SK-N-SH (cell line): ENCODE results near the gene TSPAN16. TPM values are rescaled to one million over a fixed set of nuclear protein-coding genes. Genes with fewer than 3 reads are reported as not detected.

Source experiments
- CTCF ChIA-PET: fragments of 300-600, 350-600 bp; formaldehyde crosslinking; extraction: SDS; loops from one replicate; lab custom pipeline; 2021; lab: Yijun Ruan, JAX
- POLR2A ChIA-PET: fragments of 350-600 bp; sonication (Branson Sonifier 250); formaldehyde crosslinking; extraction: SDS; loops from one replicate; lab custom pipeline; 2020; ENCODE audit warnings: antibody characterized with exemption, inconsistent platforms; lab: Yijun Ruan, JAX
- DNase-seq: peaks from one replicate; pipeline ENCODE4 v3.0.0; 2012
- H2AFZ ChIP-seq: fragments of 200-600 bp; sonication (generic); 2 replicates; pipeline ENCODE4 v1.8.1; 2016; ENCODE audit warnings: antibody characterized with exemption, mild to moderate bottlenecking, low read depth
- H3F3A ChIP-seq: fragments of 200-600 bp; sonication (generic); replicated peaks from 2 replicates; pipeline ENCODE3; 2016; ENCODE audit warnings: antibody characterized with exemption, mild to moderate bottlenecking; ENCODE audit not compliant: insufficient read depth
- H3K27ac ChIP-seq, 2 experiments: fragments of 200-500 bp in 1 of 2; fragments of 200-600 bp in 1 of 2; sonication (Bioruptor generic) in 1 of 2; sonication (generic), shearing (Covaris generic) in 1 of 2; 2 replicates each; pipeline versions ENCODE4 v1.5.1 to v1.6.1; 2014 to 2016; ENCODE audit warnings: low read depth in 2 of 2, inconsistent platforms in 1 of 2, low read length in 1 of 2, mild to moderate bottlenecking in 1 of 2, mixed read lengths in 1 of 2
- H3K27me3 ChIP-seq: fragments of 200-600 bp; sonication (generic), shearing (Covaris generic); 2 replicates; pipeline ENCODE4 v1.6.1; 2016; ENCODE audit warnings: mixed run types; ENCODE audit not compliant: insufficient read depth
- H3K36me3 ChIP-seq, 2 experiments: fragments of 200-500 bp in 1 of 2; fragments of 200-600 bp in 1 of 2; sonication (Bioruptor generic) in 1 of 2; sonication (generic) in 1 of 2; replicated peaks in 1 of 2; 2 replicates each; pipeline versions ENCODE3 to v1.5.1; 2014 to 2016; ENCODE audit warnings: low read length in 1 of 2, mild to moderate bottlenecking in 1 of 2; ENCODE audit not compliant: insufficient read depth in 2 of 2, control insufficient read depth in 1 of 2
- H3K4me1 ChIP-seq, 2 experiments: fragments of 200-500 bp in 1 of 2; fragments of 200-600 bp in 1 of 2; sonication (Bioruptor generic) in 1 of 2; sonication (generic), shearing (Covaris generic) in 1 of 2; 2 replicates each; pipeline versions ENCODE4 v1.5.1 to v1.6.1; 2014 to 2016; ENCODE audit warnings: low read depth in 1 of 2, low read length in 1 of 2, mixed run types in 1 of 2; ENCODE audit not compliant: insufficient read depth in 2 of 2, control insufficient read depth in 1 of 2
- H3K4me2 ChIP-seq: fragments of 200-600 bp; sonication (generic), shearing (Covaris generic); 2 replicates; pipeline ENCODE4 v1.6.1; 2017; ENCODE audit warnings: mixed run types
- H3K4me3 ChIP-seq, 2 experiments: fragments of 200-500 bp in 1 of 2; fragments of 200-600 bp in 1 of 2; sonication (Bioruptor generic) in 1 of 2; sonication (generic), shearing (Covaris generic) in 1 of 2; 2 replicates each; pipeline versions ENCODE4 v1.5.1 to v1.8.1; 2014 to 2016; ENCODE audit warnings: low read depth in 2 of 2, inconsistent platforms in 1 of 2, low read length in 1 of 2, mild to moderate bottlenecking in 1 of 2, mixed read lengths in 1 of 2, moderate library complexity in 1 of 2
- H3K79me2 ChIP-seq: fragments of 200-600 bp; sonication (generic); 2 replicates; pipeline ENCODE4 v1.8.1; 2017; ENCODE audit warnings: mild to moderate bottlenecking; ENCODE audit not compliant: insufficient read depth
- H3K9ac ChIP-seq: fragments of 200-600 bp; sonication (generic); 2 replicates; pipeline ENCODE4 v1.6.1; 2017; ENCODE audit warnings: mixed run types
- H3K9me2 ChIP-seq: fragments of 200-600 bp; sonication (generic); 2 replicates; pipeline ENCODE4 v1.6.1; 2017; ENCODE audit warnings: mixed run types
- H3K9me3 ChIP-seq: fragments of 200-600 bp; sonication (generic); 2 replicates; pipeline ENCODE4 v1.6.1; 2017; ENCODE audit warnings: mixed run types, mild to moderate bottlenecking, moderate library complexity
- H4K20me1 ChIP-seq: fragments of 200-600 bp; sonication (generic); 2 replicates; pipeline ENCODE4 v1.6.1; 2017; ENCODE audit warnings: mild to moderate bottlenecking, mixed run types; ENCODE audit not compliant: insufficient read depth
- ELF1 ChIP-seq: IDR thresholded peaks from 2 replicates; pipeline ENCODE4 v1.4.0; 2012
- EP300 ChIP-seq, 2 experiments: IDR thresholded peaks; 2 replicates each; pipeline versions ENCODE4 v1.4.0 to v1.6.1; 2012; ENCODE audit warnings: borderline replicate concordance in 1 of 2, low read depth in 1 of 2, low read length in 1 of 2
- EZH2phosphoT487 ChIP-seq: fragments of 200-600 bp; sonication (generic); IDR thresholded peaks from 2 replicates; pipeline ENCODE4 v1.6.1; 2017; ENCODE audit warnings: low read depth, mixed run types, mild to moderate bottlenecking, antibody characterized with exemption, moderate library complexity, borderline replicate concordance
- FOSL2 ChIP-seq: IDR thresholded peaks from 2 replicates; pipeline ENCODE4 v1.4.0; 2012; ENCODE audit warnings: low read depth, mild to moderate bottlenecking, moderate library complexity, borderline replicate concordance
- RAD21 ChIP-seq: IDR thresholded peaks from 2 replicates; pipeline ENCODE4 v1.6.1; 2012; ENCODE audit warnings: mild to moderate bottlenecking, low read length
- SIN3A ChIP-seq: IDR thresholded peaks from 2 replicates; pipeline ENCODE4 v1.6.1; 2012; ENCODE audit warnings: low read depth, mild to moderate bottlenecking, low read length, moderate library complexity, borderline replicate concordance
- SMC3 ChIP-seq: IDR thresholded peaks from 2 replicates; pipeline ENCODE4 v1.6.1; 2012; ENCODE audit warnings: low read depth, low read length, improper control_type of control experiment
- TAF1 ChIP-seq: IDR thresholded peaks from 2 replicates; pipeline ENCODE4 v1.6.1; 2012; ENCODE audit warnings: low read depth, mild to moderate bottlenecking, low read length, moderate library complexity, borderline replicate concordance
- TCF12 ChIP-seq: IDR thresholded peaks from 2 replicates; pipeline ENCODE4 v1.4.0; 2012
- TEAD4 ChIP-seq: IDR thresholded peaks from 2 replicates; pipeline ENCODE4 v1.4.0; 2012; ENCODE audit warnings: mild to moderate bottlenecking, borderline replicate concordance; ENCODE audit not compliant: insufficient read depth
- USF1 ChIP-seq: IDR thresholded peaks from 2 replicates; pipeline ENCODE4 v1.4.0; 2012; ENCODE audit warnings: low read depth, borderline replicate concordance
- USF2 ChIP-seq: fragments of 150-350 bp; IDR thresholded peaks from 2 replicates; pipeline ENCODE4 v1.6.1; 2017; ENCODE audit warnings: antibody characterized with exemption, low read length, low read depth, borderline replicate concordance
- WGBS: methylation state at CpG from one replicate; pipeline ENCODE4 v1.1.6; 2017; ENCODE audit warnings: low lambda C conversion rate; 5-methylcytosine and 5-hydroxymethylcytosine counted together
- polyA plus RNA-seq, 3 experiments: library from polyadenylated mRNA; depleted of rRNA; stranded (reverse); fragments of >200 nt; gene quantifications; 2 replicates each; pipeline ENCODE4 v1.2.3, GENCODE V29; 2012
- TF ChIP-seq, protein P1 (sequence below): IDR thresholded peaks from 2 replicates; pipeline ENCODE4 v1.4.0; 2012; ENCODE audit warnings: low read depth
- TF ChIP-seq, protein P2 (sequence below): IDR thresholded peaks from 2 replicates; pipeline ENCODE4 v1.6.1; 2012; ENCODE audit warnings: mild to moderate bottlenecking, low read depth, low read length, moderate library complexity

Gene TSPAN16
- polyA plus RNA-seq, 1 of the 3 experiments (the other 2 are of a cell fraction), result not detected

- no peaks in the 10 kb centered on the region for H3K79me2 ChIP-seq
- no peak for DNase-seq
- ChIA-PET CTCF (interaction anchor here (0.6 to 1.6 kb wide), 6 partner anchors 10 to 404 kb away, joined by 3 to 8 read pairs (median 3); partner anchors contain the start of gene DOCK6), POLR2A (no interaction called here)
- H3K4me3 ChIP-seq, result no peak overlapping the region
- no peak overlapping the region for H3K27ac ChIP-seq
- H3K9me2 ChIP-seq, result no peaks in the 10 kb centered on the region
- H2AFZ ChIP-seq, result no peak overlapping the region
- no peaks in the 10 kb centered on the region; the same call in 1 of the 2 replicates for H3K27me3 ChIP-seq
- no peaks in the 10 kb centered on the region for H3K4me1 ChIP-seq
- H3K36me3 ChIP-seq, result no peaks in the 10 kb centered on the region
- no peak for TF ChIP-seq TAF1
- TF ChIP-seq RAD21, result no peak
- no peak for TF ChIP-seq TEAD4
- TF ChIP-seq, protein P1, sequence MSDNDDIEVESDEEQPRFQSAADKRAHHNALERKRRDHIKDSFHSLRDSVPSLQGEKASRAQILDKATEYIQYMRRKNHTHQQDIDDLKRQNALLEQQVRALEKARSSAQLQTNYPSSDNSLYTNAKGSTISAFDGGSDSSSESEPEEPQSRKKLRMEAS, result no peak
- no peak for TF ChIP-seq TCF12
- TF ChIP-seq USF1, result no peak
- TF ChIP-seq ELF1, result no peak
- TF ChIP-seq SMC3, result no peak
- H3K4me2 ChIP-seq, result no peak overlapping the region
- 75% methylated on average over 4 of the region's 4 CpGs for WGBS
- no peaks in the 10 kb centered on the region for H3K9me3 ChIP-seq
- H4K20me1 ChIP-seq, result no peaks in the 10 kb centered on the region
- no peak overlapping the region for H3K9ac ChIP-seq
- no peaks in the 10 kb centered on the region for H3F3A ChIP-seq
Measured at GRCh38 chr19:11274533-11275086, 21.4 kb upstream of the TSPAN16 start.

DNA sequence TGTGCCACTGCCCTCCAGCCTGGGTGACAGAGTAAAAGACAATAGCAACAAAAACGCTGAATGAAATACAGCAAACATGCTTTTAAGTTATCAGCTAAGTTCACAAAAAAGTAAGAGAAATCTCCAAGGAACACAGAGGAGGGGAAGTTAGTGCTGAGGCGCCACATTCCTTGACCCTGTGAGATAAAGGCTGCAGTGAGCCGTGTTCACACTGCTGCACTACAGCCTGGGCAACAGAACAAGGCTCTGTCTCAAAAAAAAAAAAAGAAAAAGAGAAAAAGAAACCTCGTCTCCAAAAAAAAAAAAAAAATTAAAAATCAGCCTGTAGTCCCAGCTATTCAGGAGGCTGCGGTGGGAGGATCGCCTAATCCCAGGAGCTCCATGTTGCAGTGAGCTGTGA is 17.3 kb upstream of the TSPAN16 start:
- H3K4me3 ChIP-seq, result no peak overlapping the region
- 55% methylated on average over 6 of the region's 6 CpGs for WGBS
- H3K4me1 ChIP-seq, result peaks cover 0 to 5% of the 10 kb centered on the region in 2 experiments; a peak in 1 of 4 replicates
- no peaks in the 10 kb centered on the region for H3K36me3 ChIP-seq
- H3K27me3 ChIP-seq, result no peaks in the 10 kb centered on the region; the same call in 1 of the 2 replicates
- H4K20me1 ChIP-seq, result no peaks in the 10 kb centered on the region
- no peak for TF ChIP-seq FOSL2
- no peak for TF ChIP-seq SIN3A
- TF ChIP-seq EP300 (IDR thresholded peaks at IDR 0.05; ENCODE audit: borderline replicate concordance in 1 of 2, low read depth in 1 of 2, low read length in 1 of 2), result no peak
- no peak for TF ChIP-seq EZH2phosphoT487
- no peak for TF ChIP-seq USF2
- TF ChIP-seq, protein P2, sequence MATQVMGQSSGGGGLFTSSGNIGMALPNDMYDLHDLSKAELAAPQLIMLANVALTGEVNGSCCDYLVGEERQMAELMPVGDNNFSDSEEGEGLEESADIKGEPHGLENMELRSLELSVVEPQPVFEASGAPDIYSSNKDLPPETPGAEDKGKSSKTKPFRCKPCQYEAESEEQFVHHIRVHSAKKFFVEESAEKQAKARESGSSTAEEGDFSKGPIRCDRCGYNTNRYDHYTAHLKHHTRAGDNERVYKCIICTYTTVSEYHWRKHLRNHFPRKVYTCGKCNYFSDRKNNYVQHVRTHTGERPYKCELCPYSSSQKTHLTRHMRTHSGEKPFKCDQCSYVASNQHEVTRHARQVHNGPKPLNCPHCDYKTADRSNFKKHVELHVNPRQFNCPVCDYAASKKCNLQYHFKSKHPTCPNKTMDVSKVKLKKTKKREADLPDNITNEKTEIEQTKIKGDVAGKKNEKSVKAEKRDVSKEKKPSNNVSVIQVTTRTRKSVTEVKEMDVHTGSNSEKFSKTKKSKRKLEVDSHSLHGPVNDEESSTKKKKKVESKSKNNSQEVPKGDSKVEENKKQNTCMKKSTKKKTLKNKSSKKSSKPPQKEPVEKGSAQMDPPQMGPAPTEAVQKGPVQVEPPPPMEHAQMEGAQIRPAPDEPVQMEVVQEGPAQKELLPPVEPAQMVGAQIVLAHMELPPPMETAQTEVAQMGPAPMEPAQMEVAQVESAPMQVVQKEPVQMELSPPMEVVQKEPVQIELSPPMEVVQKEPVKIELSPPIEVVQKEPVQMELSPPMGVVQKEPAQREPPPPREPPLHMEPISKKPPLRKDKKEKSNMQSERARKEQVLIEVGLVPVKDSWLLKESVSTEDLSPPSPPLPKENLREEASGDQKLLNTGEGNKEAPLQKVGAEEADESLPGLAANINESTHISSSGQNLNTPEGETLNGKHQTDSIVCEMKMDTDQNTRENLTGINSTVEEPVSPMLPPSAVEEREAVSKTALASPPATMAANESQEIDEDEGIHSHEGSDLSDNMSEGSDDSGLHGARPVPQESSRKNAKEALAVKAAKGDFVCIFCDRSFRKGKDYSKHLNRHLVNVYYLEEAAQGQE, result no peak
- TF ChIP-seq TCF12, result no peak
- no peak for TF ChIP-seq TEAD4
- no peaks in the 10 kb centered on the region for H3K79me2 ChIP-seq
- ChIA-PET POLR2A (no interaction called here), CTCF (interaction anchor here (1.2 to 1.5 kb wide), 2 partner anchors 14 to 204 kb away, joined by 4 read pairs; no protein-coding TSS in a partner anchor)
- H3F3A ChIP-seq, result no peaks in the 10 kb centered on the region
- H3K9ac ChIP-seq, result no peak overlapping the region
- no peak for DNase-seq
- no peak overlapping the region for H2AFZ ChIP-seq
- H3K9me2 ChIP-seq, result no peaks in the 10 kb centered on the region
- H3K4me2 ChIP-seq, result no peak overlapping the region
- no peak overlapping the region for H3K27ac ChIP-seq
- no peaks in the 10 kb centered on the region for H3K9me3 ChIP-seq
